DOHH2 (cell line): ENCODE data around the gene NMD3.

Source experiments
- EZH2phosphoT487 ChIP-seq: fragments of 200-600 bp; sonication (generic); IDR thresholded peaks from 2 replicates; pipeline ENCODE4 v1.6.1; 2017; ENCODE audit warnings: borderline replicate concordance, mild to moderate bottlenecking, antibody characterized with exemption, low read length, moderate library complexity, mixed read lengths
- TF ChIP-seq, protein P1 (sequence below): fragments of 200-600 bp; sonication (generic); IDR thresholded peaks from one replicate; pipeline ENCODE4 v1.5.1; 2014; ENCODE audit warnings: antibody characterized with exemption, mild to moderate bottlenecking, low read depth, low read length; ENCODE audit not compliant: poor library complexity, severe bottlenecking

DNA sequence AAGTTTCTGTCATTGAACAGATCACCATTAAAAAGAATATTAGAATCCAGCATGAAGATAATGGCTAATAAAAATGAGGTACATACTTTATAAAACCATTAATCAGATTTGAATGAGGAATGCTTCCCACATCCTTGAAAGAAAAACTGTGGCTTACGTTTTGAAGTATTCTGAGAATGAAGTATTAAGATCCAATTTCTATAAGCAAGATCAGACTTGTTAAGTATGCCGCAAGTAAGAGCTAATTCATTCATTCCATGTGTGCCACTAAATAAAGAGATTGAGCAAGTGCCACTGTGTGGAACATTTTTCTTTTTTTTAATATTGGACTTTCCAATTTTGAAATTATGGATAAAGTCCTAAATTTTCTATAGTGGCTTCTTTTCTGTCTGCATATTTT, 30.6 kb downstream of the NMD3 start:
- TF ChIP-seq, protein P1, sequence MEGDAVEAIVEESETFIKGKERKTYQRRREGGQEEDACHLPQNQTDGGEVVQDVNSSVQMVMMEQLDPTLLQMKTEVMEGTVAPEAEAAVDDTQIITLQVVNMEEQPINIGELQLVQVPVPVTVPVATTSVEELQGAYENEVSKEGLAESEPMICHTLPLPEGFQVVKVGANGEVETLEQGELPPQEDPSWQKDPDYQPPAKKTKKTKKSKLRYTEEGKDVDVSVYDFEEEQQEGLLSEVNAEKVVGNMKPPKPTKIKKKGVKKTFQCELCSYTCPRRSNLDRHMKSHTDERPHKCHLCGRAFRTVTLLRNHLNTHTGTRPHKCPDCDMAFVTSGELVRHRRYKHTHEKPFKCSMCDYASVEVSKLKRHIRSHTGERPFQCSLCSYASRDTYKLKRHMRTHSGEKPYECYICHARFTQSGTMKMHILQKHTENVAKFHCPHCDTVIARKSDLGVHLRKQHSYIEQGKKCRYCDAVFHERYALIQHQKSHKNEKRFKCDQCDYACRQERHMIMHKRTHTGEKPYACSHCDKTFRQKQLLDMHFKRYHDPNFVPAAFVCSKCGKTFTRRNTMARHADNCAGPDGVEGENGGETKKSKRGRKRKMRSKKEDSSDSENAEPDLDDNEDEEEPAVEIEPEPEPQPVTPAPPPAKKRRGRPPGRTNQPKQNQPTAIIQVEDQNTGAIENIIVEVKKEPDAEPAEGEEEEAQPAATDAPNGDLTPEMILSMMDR, result no peak
- no peak for TF ChIP-seq EZH2phosphoT487
